GM12874 (cell line): ENCODE data around the gene PIMREG.

Experiments used
- TF ChIP-seq, protein P1 (sequence below): IDR thresholded peaks from 2 replicates; pipeline ENCODE4 v1.5.1; 2011; ENCODE audit warnings: low read depth, mild to moderate bottlenecking, control low read depth, low read length, moderate library complexity; ENCODE audit not compliant: insufficient read depth

PIMREG gene

GRCh38 chr17:6492892-6493674 is 48.8 kb downstream of the PIMREG start:
- TF ChIP-seq, protein P1, sequence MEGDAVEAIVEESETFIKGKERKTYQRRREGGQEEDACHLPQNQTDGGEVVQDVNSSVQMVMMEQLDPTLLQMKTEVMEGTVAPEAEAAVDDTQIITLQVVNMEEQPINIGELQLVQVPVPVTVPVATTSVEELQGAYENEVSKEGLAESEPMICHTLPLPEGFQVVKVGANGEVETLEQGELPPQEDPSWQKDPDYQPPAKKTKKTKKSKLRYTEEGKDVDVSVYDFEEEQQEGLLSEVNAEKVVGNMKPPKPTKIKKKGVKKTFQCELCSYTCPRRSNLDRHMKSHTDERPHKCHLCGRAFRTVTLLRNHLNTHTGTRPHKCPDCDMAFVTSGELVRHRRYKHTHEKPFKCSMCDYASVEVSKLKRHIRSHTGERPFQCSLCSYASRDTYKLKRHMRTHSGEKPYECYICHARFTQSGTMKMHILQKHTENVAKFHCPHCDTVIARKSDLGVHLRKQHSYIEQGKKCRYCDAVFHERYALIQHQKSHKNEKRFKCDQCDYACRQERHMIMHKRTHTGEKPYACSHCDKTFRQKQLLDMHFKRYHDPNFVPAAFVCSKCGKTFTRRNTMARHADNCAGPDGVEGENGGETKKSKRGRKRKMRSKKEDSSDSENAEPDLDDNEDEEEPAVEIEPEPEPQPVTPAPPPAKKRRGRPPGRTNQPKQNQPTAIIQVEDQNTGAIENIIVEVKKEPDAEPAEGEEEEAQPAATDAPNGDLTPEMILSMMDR, result no peak

DNA sequence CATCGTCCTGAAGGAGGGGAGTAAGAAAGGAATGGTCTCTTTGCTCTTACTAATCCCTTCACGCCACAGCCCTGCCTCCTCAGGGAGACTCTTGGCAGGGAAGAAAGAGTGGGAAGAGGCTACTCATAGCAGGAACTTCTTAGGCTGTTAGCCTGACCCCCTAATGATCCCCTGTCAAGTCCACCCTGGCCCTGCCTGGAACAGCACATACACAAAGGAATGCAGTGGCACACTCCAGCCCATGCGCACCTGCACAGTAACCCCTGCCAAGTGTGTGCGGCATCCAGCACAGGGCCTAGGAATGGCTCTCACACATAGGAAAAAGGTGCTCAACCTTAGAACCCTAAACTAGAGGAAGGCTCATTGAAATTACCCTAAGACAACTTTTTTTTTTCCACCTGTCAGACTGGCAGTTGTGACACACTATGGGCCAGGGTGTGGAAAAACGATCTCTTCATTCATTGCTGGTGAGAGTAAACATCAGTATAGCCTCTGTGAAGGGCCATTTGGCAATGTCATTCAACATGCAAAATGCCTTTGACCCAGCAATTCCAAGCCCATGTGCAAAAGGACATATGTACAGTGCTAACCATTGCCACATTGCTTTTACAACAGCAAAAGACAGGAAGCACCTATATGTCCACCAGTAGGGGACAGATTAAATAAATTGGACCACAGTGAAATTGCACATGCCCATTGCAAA is 50.1 kb downstream of the PIMREG start:
- TF ChIP-seq, protein P1, result no peak

- TF ChIP-seq, protein P1, result 0 out of 2 replicates have a peak, but pooled peaks have one; percentile 19
These were observed 51.3 kb downstream of the PIMREG start for GRCh38 chr17:6495450-6496115.

GRCh38 chr17:6496116-6496481 is 51.8 kb downstream of the PIMREG start:
- TF ChIP-seq, protein P1, result no peak

DNA sequence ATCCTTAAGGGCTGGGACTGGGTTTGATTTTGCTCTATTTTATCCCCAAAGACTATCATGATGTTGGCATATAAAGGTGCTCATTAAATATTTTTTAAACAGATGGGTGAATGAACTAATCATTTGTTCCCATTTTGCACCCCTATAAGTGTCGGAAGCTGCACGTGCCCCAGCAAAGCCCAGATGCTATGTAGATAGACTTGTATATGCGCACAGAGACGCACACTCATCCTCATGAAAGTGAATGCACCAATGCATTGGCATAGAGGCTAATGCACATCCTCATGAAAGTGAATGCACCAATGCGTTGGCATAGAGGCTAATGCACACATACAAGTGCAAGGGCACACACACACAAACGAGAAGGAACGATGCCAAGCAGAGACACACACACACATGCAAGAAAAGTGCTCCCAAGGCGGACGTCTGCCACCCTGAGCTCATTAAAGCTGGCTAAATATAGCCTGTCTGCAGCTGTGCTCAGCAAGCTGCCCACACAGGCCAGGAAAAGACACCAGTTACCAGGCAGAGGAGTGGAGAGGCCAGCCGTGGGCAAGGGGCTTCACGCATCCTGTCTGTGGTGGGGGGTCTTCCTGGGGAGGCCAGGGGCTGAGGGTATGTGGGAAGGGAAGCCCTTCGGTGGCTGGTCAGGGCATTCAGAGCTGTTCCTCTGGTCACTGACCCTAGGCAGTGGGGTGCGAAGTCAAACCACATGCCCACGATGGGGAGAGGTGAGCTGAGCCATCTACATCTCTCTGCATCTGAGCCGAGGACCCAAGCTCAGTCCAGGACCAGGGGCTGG is 52.6 kb downstream of the PIMREG start:
- TF ChIP-seq, protein P1, result no peak

GRCh38 chr17:6497496-6498221 is 53.4 kb downstream of the PIMREG start:
- TF ChIP-seq, protein P1, result no peak
